ENCODE measurements around the gene SDC1. TPM values are rescaled to one million over a fixed set of nuclear protein-coding genes. Genes with fewer than 3 reads are reported as not detected.
A peak's percentile ranks its signal among the peaks of the same experiment; 100 is the strongest.

The SDC1 gene
- total RNA-seq, 4 donors from 2014 or later, result 25.6 to 343 (median 197) TPM

DNA sequence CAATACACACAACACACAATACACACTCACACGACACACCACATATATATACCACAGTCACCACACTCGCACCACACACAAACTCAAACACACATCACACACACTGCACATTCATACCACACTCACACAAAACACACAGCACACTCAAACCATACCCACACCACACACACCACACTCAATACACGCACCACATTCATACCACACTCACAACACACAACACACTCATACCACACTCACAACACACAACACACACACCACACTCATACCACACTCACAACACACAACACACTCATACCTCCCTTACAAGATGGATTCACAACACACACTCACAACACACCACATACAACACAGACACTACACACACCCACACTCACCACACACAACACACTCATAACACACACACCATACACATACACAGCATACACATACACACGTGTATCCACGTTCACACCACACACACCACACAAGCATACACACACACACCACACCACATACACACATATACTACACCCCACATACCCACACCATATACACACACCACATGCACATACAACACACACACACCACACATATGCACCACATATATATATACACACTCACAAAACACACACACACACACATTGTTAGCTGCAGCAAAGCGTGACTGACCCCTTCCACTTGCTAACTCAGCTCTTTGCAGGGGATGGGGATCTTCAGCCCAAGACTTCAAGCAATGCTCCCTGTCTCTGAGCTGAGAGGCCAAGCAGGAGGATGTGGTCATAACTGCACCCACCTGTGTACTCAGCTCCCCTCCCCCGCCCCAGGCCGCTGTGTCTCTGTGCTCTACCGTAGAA lies 59.0 kb downstream of the SDC1 start:
- H3K4me3 ChIP-seq, result no peak overlapping the region
- H3K36me3 ChIP-seq, result no peaks in the 10 kb centered on the region
- H3K27me3 ChIP-seq, result no peaks in the 10 kb centered on the region
- DNase-seq, result no peak
- H3K4me1 ChIP-seq, result no peaks in the 10 kb centered on the region
- H3K27ac ChIP-seq, result no peak overlapping the region
- TF ChIP-seq POLR2A (IDR thresholded peaks at IDR 0.05), result no peak
- TF ChIP-seq, protein P1, sequence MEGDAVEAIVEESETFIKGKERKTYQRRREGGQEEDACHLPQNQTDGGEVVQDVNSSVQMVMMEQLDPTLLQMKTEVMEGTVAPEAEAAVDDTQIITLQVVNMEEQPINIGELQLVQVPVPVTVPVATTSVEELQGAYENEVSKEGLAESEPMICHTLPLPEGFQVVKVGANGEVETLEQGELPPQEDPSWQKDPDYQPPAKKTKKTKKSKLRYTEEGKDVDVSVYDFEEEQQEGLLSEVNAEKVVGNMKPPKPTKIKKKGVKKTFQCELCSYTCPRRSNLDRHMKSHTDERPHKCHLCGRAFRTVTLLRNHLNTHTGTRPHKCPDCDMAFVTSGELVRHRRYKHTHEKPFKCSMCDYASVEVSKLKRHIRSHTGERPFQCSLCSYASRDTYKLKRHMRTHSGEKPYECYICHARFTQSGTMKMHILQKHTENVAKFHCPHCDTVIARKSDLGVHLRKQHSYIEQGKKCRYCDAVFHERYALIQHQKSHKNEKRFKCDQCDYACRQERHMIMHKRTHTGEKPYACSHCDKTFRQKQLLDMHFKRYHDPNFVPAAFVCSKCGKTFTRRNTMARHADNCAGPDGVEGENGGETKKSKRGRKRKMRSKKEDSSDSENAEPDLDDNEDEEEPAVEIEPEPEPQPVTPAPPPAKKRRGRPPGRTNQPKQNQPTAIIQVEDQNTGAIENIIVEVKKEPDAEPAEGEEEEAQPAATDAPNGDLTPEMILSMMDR (IDR thresholded peaks at IDR 0.05), result no peak
- H3K9me3 ChIP-seq, result no peaks in the 10 kb centered on the region

DNA sequence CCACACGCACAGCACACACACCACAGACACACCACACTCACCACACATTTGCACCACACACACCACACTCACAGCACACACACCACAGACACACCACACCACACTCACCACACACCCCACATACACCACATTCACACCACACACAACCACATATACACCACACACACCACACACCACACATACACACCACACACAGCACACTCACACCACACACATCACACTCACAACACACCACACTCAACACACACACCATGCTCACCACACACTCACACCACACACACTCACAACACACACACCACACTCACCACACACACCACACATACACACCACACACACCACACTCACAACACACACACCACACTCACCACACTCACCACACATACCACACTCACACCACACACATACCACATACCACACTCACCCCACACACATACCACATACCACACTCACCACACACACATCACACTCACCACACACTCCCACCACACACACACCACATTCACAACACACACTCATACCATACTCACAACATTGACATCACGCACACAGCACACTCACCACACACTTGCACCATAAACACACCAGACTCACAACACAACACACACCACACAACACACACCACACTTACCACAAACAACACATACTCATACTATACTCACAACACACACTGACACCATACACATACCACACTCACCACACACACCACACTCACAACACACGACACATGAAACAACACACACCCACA lies 60.0 kb downstream of the SDC1 start:
- no peak overlapping the region for H3K4me3 ChIP-seq
- TF ChIP-seq, protein P1 (IDR thresholded peaks at IDR 0.05), result no peak
- no peak for TF ChIP-seq POLR2A (IDR thresholded peaks at IDR 0.05)
- H3K27ac ChIP-seq, result no peak overlapping the region
- no peaks in the 10 kb centered on the region for H3K27me3 ChIP-seq
- no peaks in the 10 kb centered on the region for H3K4me1 ChIP-seq
- H3K9me3 ChIP-seq, result no peaks in the 10 kb centered on the region
- H3K36me3 ChIP-seq, result no peaks in the 10 kb centered on the region
- no peak for DNase-seq

DNA sequence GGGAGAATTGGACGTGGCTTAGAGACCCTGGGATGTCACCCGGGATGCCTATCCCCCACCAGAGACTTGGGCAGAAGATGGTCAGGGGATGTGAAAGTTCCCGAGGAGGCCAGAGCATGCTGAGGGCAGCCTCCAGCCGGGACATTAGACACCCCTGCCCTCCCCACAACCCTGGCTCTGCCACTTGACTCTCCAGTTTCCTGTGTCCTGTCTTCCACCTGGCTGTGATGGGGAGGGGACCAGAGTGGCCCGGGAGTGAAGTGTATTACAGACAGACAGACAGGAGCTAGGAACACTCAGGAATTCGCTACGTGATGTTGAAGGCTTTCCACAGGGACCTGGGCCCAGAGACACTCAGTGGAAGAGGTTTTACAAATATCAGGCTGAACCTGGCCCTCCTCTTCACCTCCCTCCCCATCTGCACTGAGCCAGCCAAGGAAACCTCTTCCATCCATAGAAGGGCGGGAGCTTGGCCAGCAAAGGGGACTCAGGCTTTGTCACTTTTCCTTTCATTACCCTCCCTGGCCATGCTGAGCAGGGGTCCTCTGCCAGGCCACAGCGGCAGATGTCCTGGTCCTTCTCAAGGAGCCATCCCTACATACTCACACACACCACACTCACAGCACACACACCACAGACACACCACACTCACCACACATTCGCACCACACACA lies 60.7 kb downstream of the SDC1 start:
- Histone ChIP-seq H3K4me1 (no peaks in the 10 kb centered on the region), H3K9me3 (no peaks in the 10 kb centered on the region), H3K36me3 (no peaks in the 10 kb centered on the region), H3K4me3 (no peak overlapping the region), H3K27ac (no peak overlapping the region), H3K27me3 (no peaks in the 10 kb centered on the region)
- TF ChIP-seq, protein P1 (IDR thresholded peaks at IDR 0.05), result no peak
- no peak for TF ChIP-seq POLR2A (IDR thresholded peaks at IDR 0.05)
- DNase-seq, result no peak

DNA sequence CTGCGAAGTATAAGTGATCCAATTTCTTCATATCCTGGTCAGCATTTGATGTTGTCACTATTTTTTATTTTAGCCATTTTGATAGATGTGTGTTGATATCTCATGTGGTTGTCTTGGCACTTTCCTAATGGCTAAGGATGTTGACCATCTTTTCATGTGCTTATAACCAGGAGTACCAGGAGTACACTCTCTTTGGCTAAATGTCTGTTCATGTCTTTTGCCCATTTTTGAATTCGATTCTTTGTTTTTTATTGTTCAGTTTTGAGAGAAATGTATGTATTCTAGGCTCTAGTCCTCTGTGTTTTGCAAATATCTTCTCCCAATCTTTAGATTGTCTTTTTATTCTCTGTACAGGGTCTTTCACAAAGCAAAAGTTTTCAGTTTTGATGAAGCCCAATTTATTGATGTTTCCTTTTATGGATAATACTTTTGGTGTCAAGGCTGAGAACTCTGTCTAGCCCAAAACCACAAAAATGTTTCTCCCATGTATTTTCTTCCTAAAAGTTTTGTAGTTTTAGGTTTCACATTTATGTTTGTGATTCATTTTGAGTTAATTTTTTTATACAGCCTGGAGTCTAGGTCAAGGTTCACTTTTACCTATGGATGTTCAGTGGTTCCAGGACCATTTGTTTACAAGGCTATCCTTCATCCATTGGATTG lies 65.4 kb downstream of the SDC1 start:
- Histone ChIP-seq H3K36me3 (no peaks in the 10 kb centered on the region), H3K9me3 (no peaks in the 10 kb centered on the region), H3K27ac (no peak overlapping the region), H3K4me1 (no peaks in the 10 kb centered on the region), H3K4me3 (no peak overlapping the region), H3K27me3 (no peaks in the 10 kb centered on the region)
- no peak for TF ChIP-seq POLR2A (IDR thresholded peaks at IDR 0.05)
- TF ChIP-seq, protein P1 (IDR thresholded peaks at IDR 0.05), result no peak
- no peak for DNase-seq

DNA sequence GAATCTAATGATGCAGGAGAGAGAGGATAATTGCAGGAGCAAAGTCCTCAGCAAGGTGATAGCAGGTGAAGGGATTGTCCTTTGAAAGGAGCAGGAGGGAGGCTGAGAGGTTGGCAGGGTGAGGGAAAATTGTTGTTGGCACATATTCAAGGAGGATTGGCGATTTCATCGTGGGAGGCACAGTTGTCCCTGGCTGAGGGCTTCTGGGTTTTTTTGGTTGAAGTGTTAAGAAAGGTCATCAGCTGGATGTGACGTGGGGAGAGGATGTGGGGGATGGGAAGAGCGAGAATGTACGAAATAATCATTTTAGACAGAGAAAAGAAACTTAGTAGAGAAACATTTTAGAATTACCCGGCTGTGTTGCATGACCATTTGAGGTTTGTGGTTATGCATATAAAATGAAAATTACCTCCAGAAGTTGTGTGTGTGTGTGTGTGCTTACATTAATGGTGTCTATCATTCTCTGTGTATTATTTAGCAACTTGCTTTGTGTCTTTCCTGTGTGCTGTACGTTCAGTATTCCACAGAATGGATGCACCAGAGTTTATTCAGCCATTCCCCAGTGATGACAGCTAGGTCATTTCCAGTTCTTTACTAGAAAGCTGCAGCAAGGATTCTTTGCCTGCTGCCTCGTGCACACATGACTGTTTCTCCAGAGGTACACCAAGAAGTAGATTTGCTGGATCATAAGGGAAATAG lies 67.6 kb downstream of the SDC1 start:
- Histone ChIP-seq H3K4me3 (no peak overlapping the region), H3K9me3 (no peaks in the 10 kb centered on the region), H3K4me1 (no peaks in the 10 kb centered on the region), H3K36me3 (no peaks in the 10 kb centered on the region), H3K27me3 (no peaks in the 10 kb centered on the region), H3K27ac (peak overlapping the region in 3 of 4 donors; percentile 62 to 86 (median 84))
- TF ChIP-seq, protein P1 (IDR thresholded peaks at IDR 0.05), result no peak
- no peak for TF ChIP-seq POLR2A (IDR thresholded peaks at IDR 0.05)
- DNase-seq, result peak in 1 of 3 donors; percentile 66
